Testis (tissue), 3 donors: ENCODE measurements around the gene PPFIBP1. TPM values are rescaled to one million over a fixed set of nuclear protein-coding genes. Genes with fewer than 3 reads are reported as not detected.

Source experiments
- DNase-seq: peaks from one replicate; pipeline ENCODE4 v3.0.0-alpha.2; 2019
- H3K27ac ChIP-seq, 2 donors: fragments of 200-600 bp; sonication (generic); one replicate each; pipeline ENCODE4 v1.5.1; 2019
- H3K27me3 ChIP-seq: fragments of 200-600 bp; sonication (generic); one replicate; pipeline ENCODE4 v1.5.1; 2019
- H3K36me3 ChIP-seq: fragments of 200-600 bp; sonication (generic); one replicate; pipeline ENCODE4 v1.5.1; 2017; ENCODE audit warnings: low read depth; ENCODE audit errors: missing control alignments
- H3K4me1 ChIP-seq: fragments of 200-600 bp; sonication (generic); one replicate; pipeline ENCODE4 v1.5.1; 2019
- H3K4me3 ChIP-seq, 2 donors: fragments of 200-600 bp; sonication (generic); one replicate each; pipeline ENCODE4 v1.5.1; 2017 to 2019
- H3K9me3 ChIP-seq: fragments of 200-600 bp; sonication (generic); one replicate; pipeline ENCODE4 v1.5.1; 2017
- POLR2A ChIP-seq: fragments of 450-650 bp; IDR thresholded peaks from one replicate; pipeline ENCODE4 v1.6.1; 2017; ENCODE audit warnings: antibody characterized with exemption, mild to moderate bottlenecking, moderate library complexity
- WGBS, 2 donors: methylation state at CpG; one replicate each; pipeline ENCODE4 v1.1.5; 2018; 5-methylcytosine and 5-hydroxymethylcytosine counted together
- intact Hi-C: fragments of 100-400 bp; cut with DNase I; formaldehyde crosslinking; loops from one replicate; pipeline ENCODE4 v1.15.1; 2023; ENCODE audit warnings: low total_unique reads
- polyA plus RNA-seq: library from polyadenylated mRNA; stranded (reverse); fragments of 350-450 nt; fragmentation: Illumina TruSeq; extraction: RNeasy Lipid Tissue Mini Kit (QIAGEN cat#74804); gene quantifications from one replicate; pipeline ENCODE4 v1.2.3, GENCODE V29; 2014; ENCODE audit warnings: low read depth, low replicate concordance; ENCODE audit not compliant: insufficient read depth
- total RNA-seq, 2 donors: library from RNA; depleted of rRNA; stranded (reverse); fragments of >200 nt; gene quantifications; one replicate each; pipeline ENCODE4 v1.2.3, GENCODE V29; 2016
- TF ChIP-seq, protein P1 (sequence below), 3 experiments: fragments of 450-650 bp in 2 of 3; fragments of 200-600 bp in 1 of 3; sonication (generic) in 1 of 3; IDR thresholded peaks; one replicate each; pipeline ENCODE4 v1.5.1; 2016 to 2019; ENCODE audit warnings: antibody characterized with exemption in 3 of 3, mild to moderate bottlenecking in 2 of 3, moderate library complexity in 1 of 3

Gene PPFIBP1
- total and polyA plus RNA-seq, 3 donors from 2014 or later: 33.4 to 87.8 (median 75.3) TPM

DNA sequence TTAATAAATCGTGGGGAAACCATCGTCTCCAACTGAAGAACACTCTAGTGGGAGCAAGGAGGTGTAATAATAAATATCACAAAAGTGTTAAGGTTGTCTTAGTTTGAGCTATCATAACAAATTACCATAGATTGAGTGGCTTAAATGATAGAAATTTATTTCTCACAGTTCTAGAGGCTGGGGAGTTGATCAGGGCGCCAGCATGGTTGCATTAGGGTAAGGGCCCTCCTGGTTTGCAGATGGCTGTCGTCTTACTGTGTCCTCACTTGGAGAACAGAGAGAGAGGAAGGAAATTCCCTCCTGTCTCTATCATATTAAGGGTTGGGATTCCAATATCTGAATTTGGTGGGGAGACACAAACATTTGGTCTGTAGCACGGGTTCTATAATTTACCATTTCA is 219.6 kb downstream of the PPFIBP1 start:
- Histone ChIP-seq H3K9me3 (no peaks in the 10 kb centered on the region), H3K36me3 (no peaks in the 10 kb centered on the region), H3K4me1 (peaks cover 22% of the 10 kb centered on the region), H3K27ac (no peak overlapping the region), H3K27me3 (no peaks in the 10 kb centered on the region), H3K4me3 (no peak overlapping the region)
- DNase-seq: no peak
- TF ChIP-seq, protein P1, sequence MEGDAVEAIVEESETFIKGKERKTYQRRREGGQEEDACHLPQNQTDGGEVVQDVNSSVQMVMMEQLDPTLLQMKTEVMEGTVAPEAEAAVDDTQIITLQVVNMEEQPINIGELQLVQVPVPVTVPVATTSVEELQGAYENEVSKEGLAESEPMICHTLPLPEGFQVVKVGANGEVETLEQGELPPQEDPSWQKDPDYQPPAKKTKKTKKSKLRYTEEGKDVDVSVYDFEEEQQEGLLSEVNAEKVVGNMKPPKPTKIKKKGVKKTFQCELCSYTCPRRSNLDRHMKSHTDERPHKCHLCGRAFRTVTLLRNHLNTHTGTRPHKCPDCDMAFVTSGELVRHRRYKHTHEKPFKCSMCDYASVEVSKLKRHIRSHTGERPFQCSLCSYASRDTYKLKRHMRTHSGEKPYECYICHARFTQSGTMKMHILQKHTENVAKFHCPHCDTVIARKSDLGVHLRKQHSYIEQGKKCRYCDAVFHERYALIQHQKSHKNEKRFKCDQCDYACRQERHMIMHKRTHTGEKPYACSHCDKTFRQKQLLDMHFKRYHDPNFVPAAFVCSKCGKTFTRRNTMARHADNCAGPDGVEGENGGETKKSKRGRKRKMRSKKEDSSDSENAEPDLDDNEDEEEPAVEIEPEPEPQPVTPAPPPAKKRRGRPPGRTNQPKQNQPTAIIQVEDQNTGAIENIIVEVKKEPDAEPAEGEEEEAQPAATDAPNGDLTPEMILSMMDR (IDR thresholded peaks at IDR 0.05): no peak
- TF ChIP-seq POLR2A: no peak
- intact Hi-C loops: loop anchor here (10.0 kb wide), 1 partner anchor 71 kb away; no protein-coding TSS in a partner anchor
- 96 to 99% methylated on average over 5 of the region's 5 CpGs for WGBS, 2 donors

Other genes with a start within 250 kb of the PPFIBP1 start
- gene BMAL2, start 191.4 kb upstream of the PPFIBP1 start, total RNA-seq: 1 to 10 TPM; 3.7 TPM
- gene BMAL2, start 191.4 kb upstream of the PPFIBP1 start, polyA plus RNA-seq: 2.7 TPM
- gene SMCO2, start 77.5 kb upstream of the PPFIBP1 start, total RNA-seq: 1 to 10 TPM in 1 of 2 donors, not detected in 1; 4.6 TPM
- gene SMCO2, start 77.5 kb upstream of the PPFIBP1 start, polyA plus RNA-seq: 1.5 TPM
- 1 to 10 TPM; 1.0 to 1.1 TPM for gene REP15, start 172.2 kb downstream of the PPFIBP1 start, total RNA-seq
- gene REP15, start 172.2 kb downstream of the PPFIBP1 start, polyA plus RNA-seq: 0.73 TPM
- gene MRPS35, start 186.6 kb downstream of the PPFIBP1 start, total RNA-seq: 10 to 100 TPM; 35.1 to 42.9 TPM
- 35.7 TPM for gene MRPS35, start 186.6 kb downstream of the PPFIBP1 start, polyA plus RNA-seq